Testis (tissue), 2 donors: ENCODE data around the gene LRRIQ1.

Experiments used
- POLR2A ChIP-seq: fragments of 450-650 bp; IDR thresholded peaks from one replicate; pipeline ENCODE4 v1.6.1; 2017; ENCODE audit warnings: antibody characterized with exemption, mild to moderate bottlenecking, moderate library complexity
- TF ChIP-seq, protein P1 (sequence below), 3 experiments: fragments of 450-650 bp in 2 of 3; fragments of 200-600 bp in 1 of 3; sonication (generic) in 1 of 3; IDR thresholded peaks; one replicate each; pipeline ENCODE4 v1.5.1; 2016 to 2019; ENCODE audit warnings: antibody characterized with exemption in 3 of 3, mild to moderate bottlenecking in 2 of 3, moderate library complexity in 1 of 3

DNA sequence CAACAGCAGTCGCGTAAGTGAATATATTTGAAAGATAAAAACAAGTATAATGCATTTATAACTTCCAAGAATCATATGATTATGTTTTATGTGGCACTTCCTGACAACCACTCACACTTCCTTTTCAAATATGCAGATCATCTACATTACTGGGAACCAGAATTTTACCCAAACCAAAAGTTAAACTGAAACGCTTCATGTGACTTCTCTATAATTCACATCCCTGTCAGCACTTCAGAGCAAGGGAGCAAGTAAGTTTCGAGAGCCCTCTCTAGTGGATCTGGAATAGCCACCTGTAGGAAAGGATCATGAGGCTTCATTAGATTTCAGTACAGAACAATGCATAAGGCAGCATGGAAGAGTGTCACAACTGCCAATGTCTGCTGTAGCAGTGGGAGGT lies 230.2 kb downstream of the LRRIQ1 start:
- TF ChIP-seq, protein P1, sequence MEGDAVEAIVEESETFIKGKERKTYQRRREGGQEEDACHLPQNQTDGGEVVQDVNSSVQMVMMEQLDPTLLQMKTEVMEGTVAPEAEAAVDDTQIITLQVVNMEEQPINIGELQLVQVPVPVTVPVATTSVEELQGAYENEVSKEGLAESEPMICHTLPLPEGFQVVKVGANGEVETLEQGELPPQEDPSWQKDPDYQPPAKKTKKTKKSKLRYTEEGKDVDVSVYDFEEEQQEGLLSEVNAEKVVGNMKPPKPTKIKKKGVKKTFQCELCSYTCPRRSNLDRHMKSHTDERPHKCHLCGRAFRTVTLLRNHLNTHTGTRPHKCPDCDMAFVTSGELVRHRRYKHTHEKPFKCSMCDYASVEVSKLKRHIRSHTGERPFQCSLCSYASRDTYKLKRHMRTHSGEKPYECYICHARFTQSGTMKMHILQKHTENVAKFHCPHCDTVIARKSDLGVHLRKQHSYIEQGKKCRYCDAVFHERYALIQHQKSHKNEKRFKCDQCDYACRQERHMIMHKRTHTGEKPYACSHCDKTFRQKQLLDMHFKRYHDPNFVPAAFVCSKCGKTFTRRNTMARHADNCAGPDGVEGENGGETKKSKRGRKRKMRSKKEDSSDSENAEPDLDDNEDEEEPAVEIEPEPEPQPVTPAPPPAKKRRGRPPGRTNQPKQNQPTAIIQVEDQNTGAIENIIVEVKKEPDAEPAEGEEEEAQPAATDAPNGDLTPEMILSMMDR (IDR thresholded peaks at IDR 0.05): no peak
- TF ChIP-seq POLR2A: no peak
